Stomach smooth muscle (tissue), 2 donors: ENCODE results near the gene FOXC1.

Source experiments
- H3K27ac ChIP-seq: one replicate; pipeline ENCODE4 v1.7.0; 2013; ENCODE audit warnings: mild to moderate bottlenecking, low read length, inconsistent platforms
- H3K27me3 ChIP-seq, 2 donors: one replicate each; pipeline ENCODE4 v1.7.0; 2013; ENCODE audit warnings: low read length in 2 of 2; ENCODE audit not compliant: insufficient read depth in 2 of 2, control insufficient read depth in 1 of 2
- H3K36me3 ChIP-seq, 2 donors: one replicate each; pipeline ENCODE4 v1.7.0; 2013; ENCODE audit warnings: low read length in 2 of 2; ENCODE audit not compliant: control insufficient read depth in 2 of 2, insufficient read depth in 2 of 2
- H3K4me1 ChIP-seq: one replicate; pipeline ENCODE4 v1.7.0; 2013; ENCODE audit warnings: low read length; ENCODE audit not compliant: control insufficient read depth, insufficient read depth
- H3K4me3 ChIP-seq, 2 donors: one replicate each; pipeline ENCODE4 v1.7.0; 2013; ENCODE audit warnings: low read length in 2 of 2
- H3K9ac ChIP-seq, 2 donors: one replicate each; pipeline ENCODE4 v1.7.0; 2013; ENCODE audit warnings: low read length in 2 of 2, mild to moderate bottlenecking in 1 of 2
- H3K9me3 ChIP-seq, 2 donors: one replicate each; pipeline ENCODE4 v1.7.0; 2013; ENCODE audit warnings: low read length in 2 of 2; ENCODE audit not compliant: control insufficient read depth in 2 of 2
- donor health status: healthy.
- donor health status: Pancreatic carcinoma.

The FOXC1 gene

DNA sequence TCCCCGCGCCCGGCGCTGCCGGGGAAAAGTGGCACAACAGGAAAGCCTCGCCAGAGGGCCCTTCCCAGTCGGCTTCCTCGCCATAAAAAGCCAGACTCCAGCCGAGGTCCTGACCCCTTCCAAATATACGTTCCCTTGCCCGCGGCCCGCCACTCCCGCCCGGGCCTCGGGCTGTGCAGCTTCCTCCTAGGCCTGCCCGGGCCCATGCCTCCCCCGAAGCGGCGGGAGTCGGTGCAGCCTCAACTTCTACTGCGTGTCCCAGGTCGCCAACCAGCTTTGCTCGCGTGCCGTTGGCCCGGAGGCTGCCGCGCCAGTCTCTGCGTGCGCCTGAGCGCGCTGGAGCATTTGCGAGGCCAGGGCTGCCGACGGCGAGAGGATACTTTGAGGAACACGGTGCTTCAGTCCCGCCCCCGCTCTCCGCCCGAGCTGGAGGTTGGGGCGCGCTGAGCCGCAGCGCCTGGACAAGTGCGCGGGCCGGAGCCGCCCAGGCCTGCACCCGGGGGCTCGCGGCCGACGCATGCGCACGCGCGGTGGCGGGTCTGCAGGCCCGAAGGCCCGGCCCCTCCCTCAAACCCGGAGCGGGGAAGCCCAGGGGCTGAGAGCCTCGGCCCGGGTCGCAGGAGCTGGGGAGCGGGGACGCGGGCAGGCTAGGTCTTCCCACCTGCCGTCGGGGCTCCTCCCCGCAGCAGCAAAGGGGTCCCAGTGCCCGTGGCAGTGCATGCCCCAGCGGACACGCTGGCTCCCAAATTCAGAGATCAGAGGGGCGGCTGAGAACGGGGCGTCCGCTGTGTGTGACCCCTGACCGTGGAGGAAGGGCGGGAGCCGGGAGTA lies 10.2 kb downstream of the FOXC1 start:
- Histone ChIP-seq H3K4me3 (peak overlapping the region in 1 of 2 donors; percentile 35), H3K36me3 (no peaks in the 10 kb centered on the region), H3K27ac (no peak overlapping the region), H3K4me1 (peaks cover 16% of the 10 kb centered on the region), H3K27me3 (peaks cover 63 to 96% of the 10 kb centered on the region in 2 donors), H3K9ac (no peak overlapping the region), H3K9me3 (no peaks in the 10 kb centered on the region)

DNA sequence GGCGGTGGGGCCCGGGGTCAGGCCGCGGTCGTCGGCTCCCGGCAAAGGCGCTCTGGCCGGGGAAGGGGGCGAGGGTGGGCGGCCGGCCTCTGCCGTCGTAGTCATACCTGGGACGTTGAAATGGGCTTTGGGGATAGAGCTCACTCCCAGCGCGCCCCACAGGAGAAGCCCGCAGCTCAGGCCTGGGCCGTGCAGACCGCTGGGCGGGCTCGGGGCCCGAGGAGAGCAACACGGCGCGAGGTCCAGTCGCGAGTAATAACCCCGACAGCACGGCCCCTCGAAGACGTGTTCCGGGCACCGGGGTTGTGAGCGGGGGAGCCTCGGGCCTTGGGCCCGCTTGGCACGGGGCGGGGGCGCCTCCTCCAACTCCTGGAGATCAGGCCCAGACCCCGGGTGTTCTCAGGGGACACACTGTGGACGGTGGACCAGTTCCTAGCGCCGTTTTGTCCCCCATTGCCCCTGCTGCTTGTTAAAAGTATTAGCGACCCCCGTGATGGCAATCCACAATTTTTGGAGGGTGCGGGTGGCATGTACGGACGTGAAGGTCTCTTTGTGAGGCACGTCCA lies 10.9 kb downstream of the FOXC1 start:
- no peak overlapping the region for H3K4me3 ChIP-seq
- H3K9me3 ChIP-seq: no peaks in the 10 kb centered on the region
- no peaks in the 10 kb centered on the region for H3K36me3 ChIP-seq
- no peak overlapping the region for H3K9ac ChIP-seq
- peaks cover 64 to 96% of the 10 kb centered on the region in 2 donors for H3K27me3 ChIP-seq
- H3K27ac ChIP-seq: no peak overlapping the region
- H3K4me1 ChIP-seq: peaks cover 23% of the 10 kb centered on the region

DNA sequence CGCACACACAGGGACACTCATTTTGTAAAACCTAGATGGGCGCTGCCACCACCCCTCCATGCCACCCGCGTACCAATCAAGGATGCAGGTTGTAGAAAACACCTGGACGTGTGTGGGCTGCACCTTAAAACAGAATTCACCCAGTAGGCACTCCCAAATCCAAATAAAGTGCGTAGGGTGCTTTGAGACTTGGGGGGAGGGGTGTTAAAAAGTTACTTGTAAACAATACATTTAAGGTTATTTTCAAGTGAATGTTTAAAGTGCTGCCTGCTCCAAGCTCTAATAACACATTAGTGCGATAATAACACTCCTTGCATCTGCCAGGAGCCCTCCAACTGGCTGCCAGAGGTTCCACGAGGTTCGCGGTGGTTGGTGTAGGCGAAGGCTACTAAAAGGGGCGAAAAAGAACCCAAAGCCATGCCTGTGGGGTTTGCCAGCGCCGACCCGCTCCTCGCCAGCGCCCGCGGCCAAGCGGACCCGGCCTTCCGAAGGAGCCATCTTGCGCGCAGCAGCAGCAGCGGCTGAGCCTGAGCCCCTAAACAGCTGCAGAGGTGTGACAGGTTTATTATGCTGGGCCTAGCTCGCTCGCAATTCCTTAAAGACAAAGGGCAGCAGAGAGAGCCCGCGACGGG lies 11.5 kb downstream of the FOXC1 start:
- Histone ChIP-seq H3K9me3 (no peaks in the 10 kb centered on the region), H3K4me3 (no peak overlapping the region), H3K27ac (no peak overlapping the region), H3K36me3 (no peaks in the 10 kb centered on the region), H3K9ac (no peak overlapping the region), H3K4me1 (peaks cover 24% of the 10 kb centered on the region), H3K27me3 (peaks cover 67 to 96% of the 10 kb centered on the region in 2 donors)

DNA sequence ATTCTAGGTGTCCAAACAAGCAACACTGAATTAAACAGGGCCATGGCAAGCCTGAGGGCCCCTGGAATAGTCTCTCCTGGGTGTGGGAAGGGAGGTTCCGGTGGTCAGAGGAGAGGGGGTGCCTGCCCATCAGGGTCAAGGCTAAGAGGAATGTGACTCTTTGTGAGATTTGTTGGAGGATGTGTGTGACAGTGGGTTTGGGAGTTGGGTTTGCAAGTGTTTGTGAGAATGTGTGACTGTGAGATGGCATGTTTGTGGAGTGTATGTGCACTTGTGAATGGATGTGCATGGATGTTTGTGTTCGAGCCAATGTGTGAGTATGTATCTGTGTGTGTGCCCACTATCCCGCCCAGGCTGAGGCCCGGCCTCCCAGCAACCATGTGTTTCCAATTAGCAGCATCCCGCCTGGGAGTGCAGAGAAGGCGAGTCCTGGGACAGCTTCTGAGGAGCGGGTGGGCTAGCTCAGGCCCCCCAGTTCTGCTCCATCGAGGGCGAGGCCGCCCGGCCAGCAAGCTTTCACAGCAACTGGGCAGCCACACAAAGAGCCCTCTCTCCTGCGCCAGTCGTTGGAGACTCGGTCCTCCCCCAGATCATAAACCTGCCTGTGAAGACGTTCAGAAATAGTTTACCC lies 12.6 kb downstream of the FOXC1 start:
- no peak overlapping the region for H3K9ac ChIP-seq
- H3K36me3 ChIP-seq: no peaks in the 10 kb centered on the region
- H3K27ac ChIP-seq: no peak overlapping the region
- peaks cover 24% of the 10 kb centered on the region for H3K4me1 ChIP-seq
- peaks cover 71 to 97% of the 10 kb centered on the region in 2 donors for H3K27me3 ChIP-seq
- H3K9me3 ChIP-seq: no peaks in the 10 kb centered on the region
- H3K4me3 ChIP-seq: no peak overlapping the region

DNA sequence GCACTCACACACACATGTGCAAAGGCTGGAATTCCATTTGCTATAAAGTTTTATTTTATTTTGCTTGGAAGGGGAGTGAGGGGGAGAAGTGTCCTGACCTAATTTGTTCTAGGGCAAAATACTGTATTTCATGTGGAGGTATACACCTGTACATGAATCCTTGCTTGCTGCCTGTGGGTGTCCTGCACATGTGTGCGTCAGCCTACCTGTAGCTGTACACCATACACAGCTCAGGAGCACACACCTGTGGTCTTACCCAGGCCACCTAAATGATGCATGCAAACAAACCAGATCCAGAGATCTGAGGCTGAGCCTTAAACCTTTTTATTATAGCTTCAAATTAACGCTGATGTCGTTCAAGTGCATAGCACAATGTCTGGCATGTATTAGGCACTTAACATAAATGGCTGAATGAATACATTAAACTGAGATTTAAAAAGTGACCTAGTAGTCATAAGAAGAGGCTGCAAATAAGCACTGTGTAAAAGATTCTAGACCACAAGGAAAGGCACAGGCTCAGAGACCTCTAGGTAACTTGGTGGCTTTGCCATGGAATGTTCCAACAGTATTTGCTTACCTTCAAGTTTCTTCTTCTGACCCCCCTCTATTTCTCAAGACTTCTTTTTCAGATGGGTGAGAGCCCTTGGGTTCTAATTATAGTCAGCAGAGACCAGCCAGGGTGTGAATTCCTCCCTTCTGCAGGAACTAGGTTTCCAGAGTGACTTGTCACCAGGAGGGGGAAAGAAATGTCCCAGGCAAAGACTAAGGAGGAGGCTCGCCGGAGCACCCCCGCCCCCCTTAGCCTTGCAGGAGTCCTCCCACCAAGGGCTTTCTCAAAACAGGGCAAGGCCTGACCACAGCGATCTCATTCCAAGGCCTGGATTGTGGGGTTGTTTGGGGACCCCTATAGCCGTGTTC lies 13.4 kb downstream of the FOXC1 start:
- no peak overlapping the region for H3K4me3 ChIP-seq
- H3K27me3 ChIP-seq: peaks cover 75 to 96% of the 10 kb centered on the region in 2 donors
- H3K4me1 ChIP-seq: peaks cover 24% of the 10 kb centered on the region
- H3K9me3 ChIP-seq: no peaks in the 10 kb centered on the region
- no peaks in the 10 kb centered on the region for H3K36me3 ChIP-seq
- no peak overlapping the region for H3K27ac ChIP-seq
- no peak overlapping the region for H3K9ac ChIP-seq

DNA sequence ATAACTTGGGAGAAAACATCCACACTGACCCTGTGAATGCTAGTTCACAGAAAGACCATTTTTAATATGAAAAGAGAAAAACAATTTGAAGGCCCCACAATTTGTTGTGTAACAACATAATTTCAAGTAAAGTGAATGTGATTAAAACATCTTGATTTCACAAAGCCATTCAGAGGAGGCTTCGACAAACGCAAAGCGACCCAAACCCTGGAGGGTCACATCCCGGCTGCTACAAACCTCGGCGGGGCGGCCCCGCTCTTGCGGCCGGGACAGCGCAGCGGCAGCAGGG lies 14.0 kb downstream of the FOXC1 start:
- Histone ChIP-seq H3K27me3 (peaks cover 71 to 97% of the 10 kb centered on the region in 2 donors), H3K9me3 (no peaks in the 10 kb centered on the region), H3K4me3 (no peak overlapping the region), H3K9ac (no peak overlapping the region), H3K27ac (no peak overlapping the region), H3K4me1 (peaks cover 24% of the 10 kb centered on the region), H3K36me3 (no peaks in the 10 kb centered on the region)

DNA sequence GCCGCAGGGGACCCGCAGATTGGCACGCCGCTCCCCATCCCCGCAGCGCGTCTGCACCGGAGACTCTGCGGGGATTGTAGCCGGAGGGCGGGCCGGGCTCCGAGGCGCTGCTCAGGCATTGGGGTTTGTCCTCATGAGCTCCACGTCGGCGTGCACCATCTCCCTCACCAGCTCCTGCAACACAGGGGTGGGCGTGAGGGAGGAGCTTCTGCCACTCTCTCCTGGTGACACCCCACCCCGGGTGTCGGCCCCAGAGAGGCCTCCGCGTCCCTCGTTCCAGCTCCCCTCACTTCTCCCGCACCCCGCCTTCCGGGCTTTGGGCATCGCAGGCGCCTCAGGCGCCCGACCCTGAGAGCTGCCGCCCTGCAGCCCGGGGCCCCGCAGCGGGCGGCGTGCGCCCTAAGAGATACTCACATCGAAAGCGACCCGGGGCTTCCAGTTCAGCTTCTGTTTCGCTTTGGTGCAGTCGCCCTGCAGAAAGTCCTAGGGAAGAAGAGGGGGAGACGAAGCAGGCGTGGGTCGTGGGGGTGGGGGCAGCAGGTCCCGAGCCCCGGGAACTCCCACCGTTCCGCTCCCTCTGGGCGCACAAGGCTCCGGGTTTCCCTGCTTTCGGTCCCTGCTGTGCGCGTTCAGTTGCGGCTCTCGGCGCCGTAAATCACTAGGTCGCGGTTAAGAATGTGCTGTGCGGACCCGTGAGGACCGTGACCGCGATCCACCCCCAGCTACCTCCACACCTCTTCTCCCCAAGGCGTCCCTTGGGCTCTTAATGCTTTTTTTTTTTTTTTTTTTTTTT lies 14.5 kb downstream of the FOXC1 start:
- Histone ChIP-seq H3K4me1 (peaks cover 24% of the 10 kb centered on the region), H3K27ac (no peak overlapping the region), H3K9ac (no peak overlapping the region), H3K4me3 (peak overlapping the region; percentile 38 to 74), H3K9me3 (no peaks in the 10 kb centered on the region), H3K36me3 (no peaks in the 10 kb centered on the region), H3K27me3 (peaks cover 71 to 97% of the 10 kb centered on the region in 2 donors)

DNA sequence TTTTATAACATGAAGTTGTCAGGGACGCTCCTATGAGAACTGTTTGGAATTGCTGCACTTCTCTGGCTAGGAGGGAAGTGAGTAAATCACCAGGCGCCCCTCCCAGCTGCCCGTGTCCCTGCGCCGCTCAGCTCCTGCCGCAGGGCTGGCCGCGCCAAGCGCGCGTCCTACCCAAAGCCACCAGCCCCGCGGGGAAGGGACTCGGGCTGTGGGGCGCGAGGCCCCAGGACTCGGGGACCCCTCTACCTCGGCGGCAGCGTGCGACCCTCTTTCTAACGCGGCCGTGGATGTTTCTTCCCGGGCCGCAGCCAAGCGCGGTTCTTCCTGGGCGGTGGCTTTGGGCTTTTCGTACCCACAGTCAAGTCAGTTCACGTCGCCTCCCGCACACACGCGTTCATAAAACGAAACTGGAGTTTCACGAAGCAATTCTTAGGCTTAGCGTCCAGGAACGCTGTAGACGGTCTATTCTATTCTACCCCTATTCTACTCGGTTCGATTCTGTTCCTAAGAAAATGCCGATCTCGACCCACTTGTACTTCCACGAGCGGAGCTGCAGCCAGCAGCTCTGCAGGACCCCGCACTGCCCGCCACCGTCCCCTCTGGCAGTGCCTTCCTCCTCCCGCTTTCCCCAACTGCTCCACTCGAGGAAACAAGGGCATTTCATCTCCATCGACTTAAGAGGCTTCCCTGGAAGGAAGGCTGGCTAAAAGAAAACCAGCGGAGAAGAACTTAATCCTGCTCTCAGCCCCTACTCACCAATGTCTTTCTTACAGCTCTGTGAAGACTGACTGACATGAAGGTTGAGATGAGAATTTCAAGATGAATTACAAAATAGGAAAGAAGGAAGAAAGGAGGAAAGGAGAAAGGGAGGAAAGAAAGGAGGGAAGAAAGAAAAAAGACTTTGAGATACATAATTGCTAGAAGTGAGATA lies 15.4 kb downstream of the FOXC1 start:
- H3K4me1 ChIP-seq: peaks cover 19% of the 10 kb centered on the region
- H3K27me3 ChIP-seq: peaks cover 68 to 92% of the 10 kb centered on the region in 2 donors
- H3K4me3 ChIP-seq: peak overlapping the region; percentile 72 to 74
- H3K36me3 ChIP-seq: no peaks in the 10 kb centered on the region
- H3K9ac ChIP-seq: no peak overlapping the region
- no peak overlapping the region for H3K27ac ChIP-seq
- H3K9me3 ChIP-seq: no peaks in the 10 kb centered on the region

DNA sequence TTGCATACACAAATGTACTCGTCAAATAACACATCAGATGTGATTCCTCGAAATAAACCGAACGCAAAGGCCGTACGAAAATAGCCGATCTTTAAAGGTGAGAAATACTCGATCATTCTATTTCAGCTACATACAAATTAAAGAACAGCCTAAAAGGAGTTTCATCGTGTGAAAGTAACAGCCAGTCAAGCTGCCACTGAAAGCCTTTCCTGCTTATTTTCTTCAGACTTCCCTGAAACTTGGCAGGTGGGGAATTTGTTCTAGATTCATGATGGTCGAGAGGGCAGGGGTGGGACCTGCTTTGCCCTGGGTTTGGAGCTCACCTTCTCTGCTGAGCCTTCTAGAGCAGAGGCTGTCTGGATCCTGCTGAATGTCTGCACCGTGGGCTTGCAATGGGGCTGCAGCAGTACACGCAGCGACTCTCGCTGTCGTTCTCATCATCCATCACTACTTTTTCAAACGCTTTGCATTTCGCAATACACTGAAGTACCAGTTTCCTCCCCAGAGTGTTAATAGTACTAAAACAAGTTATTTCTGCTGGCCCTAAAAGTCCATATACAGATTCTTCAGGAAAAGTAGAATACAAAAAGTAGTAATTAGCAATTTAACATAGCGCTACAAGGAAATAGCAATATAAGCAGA lies 16.2 kb downstream of the FOXC1 start:
- H3K9ac ChIP-seq: no peak overlapping the region
- peak overlapping the region in 1 of 2 donors; percentile 72 for H3K4me3 ChIP-seq
- H3K4me1 ChIP-seq: peaks cover 15% of the 10 kb centered on the region
- H3K36me3 ChIP-seq: no peaks in the 10 kb centered on the region
- H3K27me3 ChIP-seq: peaks cover 67 to 87% of the 10 kb centered on the region in 2 donors
- no peaks in the 10 kb centered on the region for H3K9me3 ChIP-seq
- no peak overlapping the region for H3K27ac ChIP-seq
